Activated B cell treated with CpG ODN at 0.5 μM for 24 hours (primary cell): ENCODE data around the gene MLPH. TPM values are rescaled to one million over a fixed set of nuclear protein-coding genes. Genes with fewer than 3 reads are reported as not detected.

Experiments
- ATAC-seq: fragments of 200-7000 bp; cut with Tn5 transposase; one replicate; pipeline ENCODE4 v1.10.0; 2021; ENCODE audit warnings: low read depth, mild to moderate bottlenecking, moderate library complexity
- CTCF ChIA-PET: fragments of 350-600 bp; sonication (Branson Sonifier 250); formaldehyde crosslinking; loops from one replicate; lab custom pipeline; 2021; ENCODE audit warnings: antibody characterized with exemption; lab: Charles Lee
- POLR2A ChIA-PET: fragments of 350-600 bp; sonication (Branson Sonifier 250); formaldehyde crosslinking; loops from one replicate; lab custom pipeline; 2021; ENCODE audit warnings: antibody characterized with exemption; lab: Charles Lee
- DNase-seq: peaks from one replicate; pipeline ENCODE4 v3.0.0; 2022
- H3K27ac Mint-ChIP-seq: one replicate; pipeline ENCODE4 v1.8.0; 2020; ENCODE audit warnings: mixed read lengths
- H3K27me3 Mint-ChIP-seq: one replicate; pipeline ENCODE4 v1.8.0; 2021; ENCODE audit warnings: mixed read lengths
- H3K36me3 Mint-ChIP-seq: one replicate; pipeline ENCODE4 v1.8.0; 2021; ENCODE audit warnings: low read depth, mixed read lengths
- H3K4me1 Mint-ChIP-seq: one replicate; pipeline ENCODE4 v1.8.0; 2021; ENCODE audit warnings: mixed read lengths
- H3K4me3 Mint-ChIP-seq: one replicate; pipeline ENCODE4 v1.8.0; 2020; ENCODE audit warnings: mild to moderate bottlenecking, mixed read lengths
- H3K9me3 Mint-ChIP-seq: one replicate; pipeline ENCODE4 v1.8.0; 2020; ENCODE audit warnings: mixed read lengths
- CTCF ChIP-seq: fragments of 200-600 bp; IDR thresholded peaks from one replicate; pipeline ENCODE4 v1.8.0; 2022; ENCODE audit warnings: antibody characterized with exemption, mild to moderate bottlenecking
- intact Hi-C: fragments of 100-400 bp; cut with micrococcal nuclease; formaldehyde crosslinking; loops from one replicate; pipeline ENCODE4 v1.15.1; 2024
- total RNA-seq: library from RNA; stranded (reverse); gene quantifications from 2 replicates; pipeline ENCODE4 v1.2.3, GENCODE V29; 2022

Gene MLPH
- total RNA-seq, 1 donor from 2014 or later = not detected

GRCh38 chr2:237558961-237559641 lies 72.0 kb downstream of the MLPH start:
- ATAC-seq = no peak
- Mint-ChIP-seq H3K4me1 (no peaks in the 10 kb centered on the region), H3K27me3 (peaks cover 16% of the 10 kb centered on the region), H3K36me3 (no peaks in the 10 kb centered on the region), H3K4me3 (no peak overlapping the region), H3K9me3 (peaks cover 8% of the 10 kb centered on the region), H3K27ac (no peak overlapping the region)
- no peak for DNase-seq
- intact Hi-C loops = no loop called here
- ChIA-PET POLR2A (no interaction called here), CTCF (no interaction called here)
- no peak for TF ChIP-seq CTCF

GRCh38 chr2:237561221-237561620 lies 74.2 kb downstream of the MLPH start:
- no peak for DNase-seq
- intact Hi-C loops = no loop called here
- H3K4me1 Mint-ChIP-seq = no peaks in the 10 kb centered on the region
- no peak for TF ChIP-seq CTCF
- H3K27ac Mint-ChIP-seq = no peak overlapping the region
- ChIA-PET CTCF (interaction anchor here (1.4 to 1.8 kb wide), 2 partner anchors 10 to 11 kb away, joined by 4 read pairs; no protein-coding TSS in a partner anchor), POLR2A (no interaction called here)
- ATAC-seq = no peak
- H3K4me3 Mint-ChIP-seq = no peak overlapping the region
- peaks cover 16% of the 10 kb centered on the region for H3K27me3 Mint-ChIP-seq
- H3K9me3 Mint-ChIP-seq = peaks cover 2% of the 10 kb centered on the region
- no peaks in the 10 kb centered on the region for H3K36me3 Mint-ChIP-seq

- TF ChIP-seq CTCF = no peak
- CTCF ChIA-PET = interaction anchor here (1.3 kb wide), 1 partner anchor 51 kb away, joined by 4 read pairs; no protein-coding TSS in a partner anchor
- intact Hi-C loops = no loop called here
These were observed 76.8 kb downstream of the MLPH start for GRCh38 chr2:237563816-237564215.

GRCh38 chr2:237564526-237565131 lies 77.6 kb downstream of the MLPH start:
- Mint-ChIP-seq H3K9me3 (peaks cover 3% of the 10 kb centered on the region), H3K4me1 (no peaks in the 10 kb centered on the region), H3K27ac (no peak overlapping the region), H3K27me3 (peaks cover 14% of the 10 kb centered on the region), H3K36me3 (no peaks in the 10 kb centered on the region), H3K4me3 (no peak overlapping the region)
- DNase-seq = no peak
- TF ChIP-seq CTCF = no peak
- intact Hi-C loops = no loop called here
- ChIA-PET CTCF (interaction anchor here (1.0 kb wide), 1 partner anchor 190 kb away, joined by 3 read pairs; no protein-coding TSS in a partner anchor), POLR2A (no interaction called here)
- ATAC-seq = no peak

More at GRCh38 chr2:237563816-237564215, 76.8 kb downstream of the MLPH start:
- Mint-ChIP-seq H3K9me3 (peaks cover under 1% of the 10 kb centered on the region), H3K4me3 (no peak overlapping the region), H3K36me3 (no peaks in the 10 kb centered on the region), H3K27ac (no peak overlapping the region), H3K4me1 (no peaks in the 10 kb centered on the region), H3K27me3 (peaks cover 14% of the 10 kb centered on the region)
- ATAC-seq (no peak), DNase-seq (no peak)
- POLR2A ChIA-PET = no interaction called here

GRCh38 chr2:237565974-237566373 lies 78.9 kb downstream of the MLPH start:
- intact Hi-C loops = no loop called here
- Mint-ChIP-seq H3K27ac (no peak overlapping the region), H3K27me3 (peaks cover 13% of the 10 kb centered on the region), H3K9me3 (peaks cover 3% of the 10 kb centered on the region), H3K4me3 (no peak overlapping the region), H3K4me1 (no peaks in the 10 kb centered on the region), H3K36me3 (no peaks in the 10 kb centered on the region)
- ATAC-seq (no peak), DNase-seq (no peak)
- ChIA-PET POLR2A (no interaction called here), CTCF (no interaction called here)
- TF ChIP-seq CTCF = no peak
